NCI-H526 (cell line): Measurements from ENCODE around the gene PARP14.

Source experiments
- DNase-seq, 2 experiments: peaks; one replicate each; lab custom pipeline; 2025; lab: John Stamatoyannopoulos, UW

The PARP14 gene

GRCh38 chr3:122770521-122771202, 90.0 kb downstream of the PARP14 start:
- DNase-seq: no peak

- DNase-seq: no peak
Measured at GRCh38 chr3:122772827-122773226, 92.2 kb downstream of the PARP14 start.

GRCh38 chr3:122773944-122774509, 93.4 kb downstream of the PARP14 start:
- DNase-seq: no peak

GRCh38 chr3:122774564-122774963, 93.9 kb downstream of the PARP14 start:
- no peak for DNase-seq

GRCh38 chr3:122776675-122777468, 96.2 kb downstream of the PARP14 start:
- DNase-seq: no peak

GRCh38 chr3:122777563-122777962, 96.9 kb downstream of the PARP14 start:
- no peak for DNase-seq
